ENCODE data around the gene CEL. TPM values are rescaled to one million over a fixed set of nuclear protein-coding genes. Genes with fewer than 3 reads are reported as not detected.

CEL gene
- total RNA-seq, 3 donors from 2014 or later: 0.87 to 1.6 (median 1.4) TPM

- no peak for TF ChIP-seq CTCF (IDR thresholded peaks at IDR 0.05)
- no peak for ATAC-seq
- H3K4me1 ChIP-seq (ENCODE audit: low read depth): peaks cover 2% of the 10 kb centered on the region
Observed at GRCh38 chr9:133086894-133087293, 25.1 kb downstream of the CEL start.

GRCh38 chr9:133087429-133088145, 25.8 kb downstream of the CEL start:
- no peaks in the 10 kb centered on the region for H3K4me1 ChIP-seq (ENCODE audit: low read depth)
- no peak overlapping the region for H3K4me3 ChIP-seq
- H3K36me3 ChIP-seq (ENCODE audit: low read depth): no peaks in the 10 kb centered on the region
- no peak for TF ChIP-seq CTCF (IDR thresholded peaks at IDR 0.05)
- intact Hi-C loops (cut with DNase I, micrococcal nuclease): no loop called here
- ATAC-seq: no peak
- H3K9me3 ChIP-seq: no peaks in the 10 kb centered on the region
- DNase-seq: no peak

More at GRCh38 chr9:133086894-133087293, 25.1 kb downstream of the CEL start:
- no peaks in the 10 kb centered on the region for H3K9me3 ChIP-seq
- H3K4me3 ChIP-seq: no peak overlapping the region
- intact Hi-C loops (cut with DNase I, micrococcal nuclease): no loop called here
- H3K36me3 ChIP-seq (ENCODE audit: low read depth): no peaks in the 10 kb centered on the region
- DNase-seq: no peak

GRCh38 chr9:133088146-133088750, 26.5 kb downstream of the CEL start:
- TF ChIP-seq CTCF (IDR thresholded peaks at IDR 0.05): no peak
- Histone ChIP-seq H3K4me1 (ENCODE audit: low read depth) (no peaks in the 10 kb centered on the region), H3K36me3 (ENCODE audit: low read depth) (no peaks in the 10 kb centered on the region), H3K9me3 (no peaks in the 10 kb centered on the region), H3K4me3 (no peak overlapping the region)
- intact Hi-C loops (cut with DNase I, micrococcal nuclease): no loop called here
- no peak for ATAC-seq
- no peak for DNase-seq

- Histone ChIP-seq H3K4me1 (ENCODE audit: low read depth) (no peaks in the 10 kb centered on the region), H3K4me3 (no peak overlapping the region), H3K9me3 (no peaks in the 10 kb centered on the region), H3K36me3 (ENCODE audit: low read depth) (no peaks in the 10 kb centered on the region)
- intact Hi-C loops (cut with DNase I, micrococcal nuclease): no loop called here
- ATAC-seq (no peak), DNase-seq (no peak)
- TF ChIP-seq CTCF (IDR thresholded peaks at IDR 0.05): no peak
Observed at GRCh38 chr9:133088756-133089155, 27.0 kb downstream of the CEL start.

DNA sequence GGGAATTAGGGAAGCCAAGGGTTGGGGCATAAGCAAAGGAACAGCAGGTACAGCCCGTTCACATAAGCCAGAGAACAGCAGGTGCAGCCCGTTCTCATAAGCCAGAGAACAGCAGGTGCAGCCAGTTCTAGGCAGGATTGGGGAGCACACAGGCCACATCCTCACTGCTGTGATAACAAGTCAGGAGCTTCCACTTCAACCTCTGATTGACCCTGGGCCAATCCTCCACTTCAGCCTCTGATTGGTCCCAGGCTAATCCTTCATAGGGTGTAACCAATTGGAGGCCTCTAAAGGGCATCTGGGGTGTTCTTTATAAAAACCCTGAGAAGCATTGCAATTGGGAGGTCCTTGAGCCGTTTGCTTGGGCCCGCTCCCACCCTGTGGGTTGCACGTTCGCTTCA, 27.5 kb downstream of the CEL start:
- intact Hi-C loops (cut with DNase I, micrococcal nuclease): no loop called here
- no peaks in the 10 kb centered on the region for H3K9me3 ChIP-seq
- no peaks in the 10 kb centered on the region for H3K4me1 ChIP-seq (ENCODE audit: low read depth)
- H3K4me3 ChIP-seq: no peak overlapping the region
- no peak for DNase-seq
- no peak for TF ChIP-seq CTCF (IDR thresholded peaks at IDR 0.05)
- ATAC-seq: peak; percentile 47
- no peaks in the 10 kb centered on the region for H3K36me3 ChIP-seq (ENCODE audit: low read depth)

Data from mucosa of descending colon (tissue), 3 donors.